Dermis microvascular lymphatic vessel endothelial cell (primary cell): ENCODE measurements around the gene UBL4B. TPM values are rescaled to one million over a fixed set of nuclear protein-coding genes. Genes with fewer than 3 reads are reported as not detected.
A peak's percentile ranks its signal among the peaks of the same experiment; 100 is the strongest.

ENCODE experiments used
- DNase-seq, 2 donors: peaks; one replicate each; pipeline versions ENCODE4 v3.0.0 to v3.0.0-alpha.2; 2010; ENCODE audit warnings: low read depth in 2 of 2
- total RNA-seq: library from RNA; depleted of rRNA; stranded (reverse); fragments of >200 nt; gene quantifications from 2 replicates; pipeline ENCODE4 v1.2.1, GENCODE V29; 2014

Gene UBL4B
- total RNA-seq, 1 donor from 2014 or later: not detected

DNA sequence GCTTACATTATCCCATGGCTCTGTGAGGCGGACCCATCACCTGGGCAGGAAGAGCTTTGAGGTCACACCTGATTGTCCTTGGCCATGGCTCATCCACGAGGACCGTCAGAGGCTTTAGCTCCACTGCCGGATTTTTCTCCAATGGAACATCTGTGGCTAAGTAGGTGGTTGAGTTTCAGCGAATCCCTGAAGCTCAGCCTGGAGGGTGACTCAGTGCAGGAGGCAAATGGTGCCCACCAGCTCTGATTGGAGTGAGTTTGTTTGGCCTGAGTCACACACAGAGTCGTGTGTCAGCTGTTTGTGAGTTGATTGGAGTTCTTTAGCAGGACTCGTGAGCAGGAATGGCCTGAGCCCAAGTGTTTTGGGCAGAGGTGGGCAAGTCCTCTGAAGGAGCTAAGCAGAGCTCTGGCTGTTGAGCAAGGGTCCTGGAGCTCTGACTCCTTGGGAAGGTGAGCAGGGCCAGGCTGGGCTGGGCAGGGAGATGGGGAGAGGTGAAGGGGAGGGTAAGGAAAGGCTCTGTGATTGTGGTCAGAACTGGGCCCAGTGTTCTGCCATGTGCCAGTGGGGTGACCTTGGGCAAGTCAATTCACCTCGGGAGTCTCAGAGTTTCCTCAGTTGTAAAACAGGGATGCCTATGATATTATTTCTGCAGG lies 40.0 kb downstream of the UBL4B start:
- DNase-seq: no peak

GRCh38 chr1:110153407-110153950 lies 41.2 kb downstream of the UBL4B start:
- DNase-seq: no peak

- DNase-seq: peak; percentile 33 to 64
Observed at GRCh38 chr1:110155878-110156522, 43.8 kb downstream of the UBL4B start.

DNA sequence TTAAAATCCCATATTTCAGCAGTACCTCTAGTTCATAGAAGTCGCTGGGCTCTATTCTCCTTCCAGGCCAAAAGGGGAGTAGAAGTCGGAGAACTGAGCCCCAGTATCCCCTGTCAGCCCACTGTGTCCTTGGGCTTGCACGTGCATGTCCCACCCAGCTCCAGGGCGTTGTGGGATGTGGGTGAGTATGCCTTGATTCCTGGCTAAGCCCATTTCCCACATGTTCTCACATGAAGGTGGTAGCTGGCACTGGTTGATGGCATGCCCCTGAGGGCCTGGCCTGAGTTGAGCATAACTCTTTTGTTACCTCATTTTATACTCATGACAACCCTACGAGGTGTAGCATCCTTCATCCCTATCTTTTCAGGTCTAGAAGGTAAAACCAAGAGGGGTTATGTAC lies 46.0 kb downstream of the UBL4B start:
- no peak for DNase-seq

DNA sequence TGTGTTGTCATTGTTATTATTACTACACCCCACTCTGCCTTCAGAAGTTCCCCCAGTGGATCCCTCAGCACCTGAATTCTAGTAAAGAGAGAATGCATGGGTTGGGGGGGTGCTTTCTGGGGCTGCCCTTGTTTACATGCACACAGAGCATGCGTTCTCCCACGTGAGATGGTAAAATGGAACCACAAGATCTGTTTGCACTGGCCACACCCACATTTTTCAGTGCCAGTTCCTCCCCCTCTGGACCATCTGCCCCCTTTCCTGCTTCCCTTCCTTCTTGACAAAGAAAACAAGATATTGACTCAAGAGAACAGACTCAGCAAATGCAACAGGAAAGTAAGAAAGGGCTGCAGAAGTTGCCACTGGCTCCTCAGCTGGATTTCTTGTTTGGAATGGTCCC lies 46.9 kb downstream of the UBL4B start:
- DNase-seq: no peak

GRCh38 chr1:110160538-110161100 lies 48.4 kb downstream of the UBL4B start:
- DNase-seq: no peak

GRCh38 chr1:110161165-110161564 lies 48.9 kb downstream of the UBL4B start:
- DNase-seq: no peak

DNA sequence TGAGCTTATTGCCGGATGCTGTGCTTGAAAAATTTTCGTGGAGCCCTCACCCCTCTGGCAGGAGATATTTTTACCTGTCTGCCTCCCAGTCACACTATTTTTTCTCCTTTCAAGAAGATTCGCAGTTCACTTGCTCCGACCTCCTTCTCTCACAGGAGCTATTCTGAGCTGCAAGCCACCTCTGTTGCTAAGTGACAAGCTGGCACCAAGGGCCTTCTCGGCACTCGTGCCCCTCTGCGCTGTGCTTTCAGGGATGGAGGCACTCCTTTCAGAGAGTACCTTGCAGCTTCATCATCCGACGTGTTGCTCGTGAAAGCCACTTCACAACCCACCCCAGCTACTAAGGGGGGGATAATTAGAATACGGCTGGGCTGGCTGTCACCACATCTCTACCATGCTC lies 49.6 kb downstream of the UBL4B start:
- DNase-seq: no peak

Other genes with a start within 250 kb of the UBL4B start
- gene CSF1, start 201.6 kb upstream of the UBL4B start, total RNA-seq: 4.6 and 7.6 TPM in 2 replicates
- gene AHCYL1, start 127.7 kb upstream of the UBL4B start, total RNA-seq: 39.7 and 50.4 TPM in 2 replicates
- gene STRIP1, start 77.8 kb upstream of the UBL4B start, total RNA-seq: 31.1 and 46.3 TPM in 2 replicates
- gene ALX3, start 41.8 kb upstream of the UBL4B start, total RNA-seq: not detected in 2 replicates
- 2.4 and 2.7 TPM in 2 replicates for gene SLC6A17, start 38.1 kb downstream of the UBL4B start, total RNA-seq
- gene KCNC4, start 97.9 kb downstream of the UBL4B start, total RNA-seq: 0.77 and 1.0 TPM in 2 replicates
- 26.2 and 28.1 TPM in 2 replicates for gene RBM15, start 226.9 kb downstream of the UBL4B start, total RNA-seq